ENCODE measurements around the gene MZB1.

MZB1 gene, protein sequence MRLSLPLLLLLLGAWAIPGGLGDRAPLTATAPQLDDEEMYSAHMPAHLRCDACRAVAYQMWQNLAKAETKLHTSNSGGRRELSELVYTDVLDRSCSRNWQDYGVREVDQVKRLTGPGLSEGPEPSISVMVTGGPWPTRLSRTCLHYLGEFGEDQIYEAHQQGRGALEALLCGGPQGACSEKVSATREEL

DNA sequence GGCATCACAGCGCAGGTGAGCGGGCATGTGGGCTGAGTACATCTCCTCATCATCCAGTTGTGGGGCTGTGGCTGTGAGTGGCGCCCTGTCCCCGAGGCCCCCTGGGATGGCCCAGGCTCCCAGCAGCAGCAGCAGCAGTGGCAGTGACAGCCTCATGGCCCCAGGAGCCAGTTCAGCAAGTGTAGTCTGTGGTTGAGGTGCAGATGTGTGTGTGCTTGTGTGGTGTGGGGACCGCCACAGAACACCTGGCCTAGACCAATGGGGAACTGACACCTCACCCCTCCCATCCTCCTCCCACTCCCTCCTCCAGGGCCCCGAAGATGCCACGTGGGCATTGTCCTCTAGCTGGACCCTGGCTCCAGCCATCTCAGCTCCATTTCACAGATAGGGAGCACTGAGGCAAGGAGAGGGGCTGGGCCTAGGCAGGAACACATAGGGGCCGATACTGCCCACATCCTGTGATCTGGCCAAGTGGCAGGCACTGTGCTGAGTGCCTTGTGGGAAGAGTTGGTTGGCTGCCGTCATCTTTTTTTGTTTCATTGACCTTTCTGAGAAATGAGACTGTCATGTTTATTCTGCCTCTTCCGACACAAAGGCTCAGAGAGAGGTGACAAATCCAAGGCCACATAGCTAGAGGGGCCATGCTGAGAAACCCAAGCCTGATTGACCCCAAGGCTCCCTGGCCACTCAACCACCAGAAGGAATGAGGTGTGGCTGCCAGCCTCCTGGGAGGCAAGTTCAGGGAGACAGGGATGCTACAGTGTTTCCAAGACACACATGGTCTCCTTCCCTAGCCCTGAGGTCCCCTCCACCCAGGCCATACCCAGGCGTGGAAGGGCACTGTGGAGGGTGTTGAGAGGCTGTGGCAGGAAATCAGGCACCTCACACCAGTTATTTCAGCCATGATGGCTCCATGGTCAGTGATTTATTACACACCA lies at the start of gene MZB1:
MZB1 (minus strand) TSS at position 213 of the 938 bp plus-strand sequence; CDS start at position 156, 57 bp downstream.
- no peak for DNase-seq

DNA sequence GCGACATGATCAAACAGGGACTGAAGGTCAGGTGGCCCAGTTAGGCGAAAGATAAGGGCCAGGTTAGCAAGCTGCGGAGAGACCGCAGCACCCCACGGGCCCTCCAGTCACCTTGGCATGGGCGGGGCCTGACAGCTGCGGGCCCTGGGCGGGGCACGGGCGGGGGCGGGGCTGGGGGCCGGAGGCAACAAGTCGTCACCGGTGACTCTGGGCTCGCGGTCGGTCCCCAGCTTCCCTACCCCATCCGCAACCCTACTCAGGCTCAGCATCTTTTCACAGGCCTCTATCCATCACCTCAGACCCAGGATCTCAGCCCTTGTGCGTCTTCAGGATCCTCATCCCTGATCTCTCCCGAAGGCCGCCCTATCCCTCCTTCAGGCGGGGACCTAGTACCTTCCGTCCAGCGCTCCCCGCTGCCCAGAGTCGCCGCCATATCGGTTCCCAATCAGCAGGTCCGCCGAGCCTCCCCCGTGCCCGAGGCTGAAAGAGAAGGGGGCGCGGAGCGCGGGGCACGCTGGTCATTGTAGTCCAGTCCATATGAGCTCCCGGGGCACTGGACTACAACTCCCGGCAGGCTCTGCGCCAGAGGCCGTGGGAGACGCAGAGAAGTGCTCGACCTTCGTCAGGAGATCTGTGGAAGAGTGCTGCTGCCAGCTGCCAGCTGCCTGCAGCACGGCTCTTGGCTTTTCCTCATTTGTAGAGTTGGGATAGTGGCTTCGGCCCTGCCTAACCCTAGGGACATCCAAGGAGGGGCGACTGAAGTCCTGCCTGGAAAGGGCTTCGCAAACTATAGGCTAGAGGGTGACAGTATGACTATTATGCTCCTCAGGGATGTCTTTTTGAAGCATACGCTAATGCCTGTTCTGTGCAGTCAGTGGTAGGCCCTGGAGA lies 49.5 kb upstream of the MZB1 start, which contains the start of gene DNAJC18:
DNAJC18 (minus strand) TSS at position 513 of the 891 bp plus-strand sequence; CDS start at position 433, 80 bp downstream.
- DNase-seq: peak; percentile 82

DNA sequence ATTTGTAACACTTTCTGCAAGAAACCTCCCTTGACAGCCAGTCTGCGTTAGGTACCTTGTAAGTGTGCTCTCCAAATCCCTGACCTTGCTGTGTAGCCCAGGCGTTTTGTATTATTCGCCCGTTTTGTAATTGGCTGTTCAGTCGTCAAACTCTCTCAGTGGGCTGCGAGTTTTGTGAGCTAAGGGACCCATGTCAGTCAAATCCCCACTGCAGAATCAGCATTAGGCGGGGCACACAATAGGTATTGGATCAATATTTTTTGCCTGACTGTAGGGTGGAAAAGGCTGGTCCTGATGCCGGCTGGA lies 48.9 kb upstream of the MZB1 start:
- DNase-seq: no peak

DNA sequence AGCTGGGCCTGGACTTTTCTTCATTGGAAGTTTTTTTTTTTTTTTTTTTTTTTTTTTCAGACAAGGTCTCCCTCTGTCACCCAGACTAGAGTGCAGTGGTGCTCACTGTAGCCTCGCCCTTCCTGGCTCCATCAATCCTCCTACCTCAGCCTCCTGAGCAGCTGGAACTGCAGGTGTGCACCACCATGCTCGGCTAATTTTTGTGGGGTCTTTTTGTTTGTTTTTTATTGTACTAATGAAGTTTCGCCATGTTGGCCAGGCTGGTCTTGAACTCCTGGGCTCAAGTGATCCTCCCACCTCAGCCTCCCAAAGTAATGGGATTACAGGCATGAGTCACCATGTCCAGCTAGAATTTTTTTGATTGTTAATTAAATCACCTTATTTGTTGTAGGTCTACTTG lies 46.0 kb upstream of the MZB1 start:
- no peak for DNase-seq

DNA sequence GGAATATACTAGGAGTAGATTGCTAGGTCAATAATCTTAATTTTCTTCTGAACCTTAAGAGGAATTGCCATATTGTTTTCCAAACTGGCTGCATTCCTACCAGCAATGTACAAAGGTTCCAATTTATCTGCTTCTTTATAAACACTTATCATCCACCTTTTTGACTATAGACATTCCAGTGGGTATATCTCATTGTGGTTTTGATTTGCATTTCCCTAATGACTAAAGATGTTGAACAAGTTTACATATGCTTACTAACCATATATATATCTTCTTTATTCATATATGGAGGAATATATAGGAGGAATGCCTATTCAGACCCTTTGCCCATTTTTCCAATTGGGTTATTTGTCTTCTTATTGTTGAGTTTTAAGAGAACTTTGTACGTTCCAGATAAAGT lies 42.0 kb upstream of the MZB1 start:
- no peak for DNase-seq

DNA sequence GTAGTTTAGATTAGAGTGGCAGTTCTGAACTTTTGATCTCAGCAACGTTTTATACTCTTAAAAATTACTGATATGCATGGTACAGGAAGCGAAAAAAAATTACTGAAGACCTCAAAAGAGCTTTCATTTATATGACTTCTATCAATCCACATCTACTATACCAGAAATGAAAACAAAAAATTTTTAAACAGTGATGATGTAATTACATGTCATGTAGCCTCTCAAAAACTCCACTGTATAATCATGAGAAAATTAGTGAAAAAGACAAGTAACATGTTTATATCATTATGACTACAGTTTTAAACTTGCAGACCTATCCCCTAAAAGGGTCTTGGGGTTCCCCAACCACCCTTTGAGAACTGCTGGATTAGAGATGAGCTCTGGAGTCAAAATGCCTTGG lies 40.3 kb upstream of the MZB1 start:
- DNase-seq: no peak

DNA sequence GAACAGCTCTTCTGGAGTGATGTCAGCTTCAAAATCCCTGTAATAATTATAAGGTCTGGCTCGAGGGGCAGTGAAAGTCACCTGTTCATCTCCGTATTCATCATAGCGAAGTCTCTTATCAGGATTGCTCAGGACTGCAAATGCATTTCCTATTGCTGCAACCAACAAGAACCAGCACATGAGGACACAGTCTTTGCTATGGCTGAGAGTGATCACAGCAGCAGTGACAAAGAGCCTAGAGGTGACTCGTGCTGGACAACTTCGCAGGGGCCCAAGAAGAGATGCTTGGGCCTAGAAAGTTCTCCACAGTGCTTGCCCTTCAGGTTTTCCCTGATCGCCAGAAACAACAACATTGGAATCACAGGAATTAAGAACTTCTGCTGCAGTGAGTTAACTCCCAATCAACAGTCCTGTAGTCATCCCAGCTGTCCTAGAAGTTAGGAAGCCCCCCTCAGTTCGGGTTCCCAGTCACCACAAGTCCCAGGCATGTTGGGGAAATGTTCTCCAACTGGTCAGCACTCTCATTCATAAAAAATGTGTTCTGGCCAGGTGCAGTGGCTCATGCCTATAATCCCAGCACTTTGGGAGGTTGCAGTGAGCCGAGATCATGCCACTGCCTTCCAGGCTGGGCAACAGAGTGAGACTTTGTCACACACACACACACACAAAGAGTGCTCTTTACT lies 36.6 kb upstream of the MZB1 start:
- no peak for DNase-seq

DNA sequence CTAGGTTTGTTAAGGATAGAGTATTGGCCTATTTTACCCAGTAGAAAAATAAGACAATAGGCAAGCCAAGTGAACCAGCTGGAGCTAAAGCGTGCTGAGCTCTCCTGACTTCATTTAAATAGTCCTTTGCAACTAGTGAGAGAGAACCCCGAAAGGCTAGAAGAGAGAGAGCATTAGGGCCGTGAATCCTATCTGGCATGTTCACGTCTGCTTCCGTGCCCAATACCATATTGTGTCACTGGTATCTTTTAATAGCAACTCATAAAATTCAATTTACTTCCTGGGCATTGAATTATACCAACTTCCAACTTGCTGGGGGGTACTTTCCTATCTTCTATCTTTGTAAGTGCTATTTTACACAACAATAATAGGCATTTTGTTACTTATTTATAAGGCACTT lies 35.8 kb upstream of the MZB1 start:
- DNase-seq: no peak

DNA sequence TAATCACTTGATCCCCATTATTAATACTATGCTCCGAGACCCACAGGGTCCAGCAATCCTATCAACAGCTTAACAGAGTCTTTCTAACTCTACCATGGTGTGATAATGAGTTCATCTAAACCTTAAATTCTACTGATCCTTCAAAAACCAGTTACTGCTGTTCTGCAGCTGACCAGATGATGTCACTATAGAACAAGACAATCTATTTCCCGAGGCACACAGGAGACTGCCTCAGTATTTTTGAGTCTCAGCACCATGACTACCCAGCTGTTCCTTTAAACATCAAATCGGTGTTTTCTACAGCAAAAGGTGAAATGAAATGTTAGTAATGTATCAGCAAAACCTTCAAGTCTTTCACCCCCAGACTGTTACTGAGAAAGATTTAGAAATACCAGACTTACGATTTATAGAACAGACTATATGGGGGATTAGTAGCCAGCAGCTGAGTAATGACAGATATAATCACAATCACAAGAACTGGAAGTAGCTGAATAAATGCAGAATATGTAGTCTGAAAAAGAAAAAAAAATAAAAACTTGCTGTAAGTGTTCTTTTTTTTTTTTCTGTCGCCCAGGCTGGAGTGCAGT lies 32.7 kb upstream of the MZB1 start:
- DNase-seq: no peak

DNA sequence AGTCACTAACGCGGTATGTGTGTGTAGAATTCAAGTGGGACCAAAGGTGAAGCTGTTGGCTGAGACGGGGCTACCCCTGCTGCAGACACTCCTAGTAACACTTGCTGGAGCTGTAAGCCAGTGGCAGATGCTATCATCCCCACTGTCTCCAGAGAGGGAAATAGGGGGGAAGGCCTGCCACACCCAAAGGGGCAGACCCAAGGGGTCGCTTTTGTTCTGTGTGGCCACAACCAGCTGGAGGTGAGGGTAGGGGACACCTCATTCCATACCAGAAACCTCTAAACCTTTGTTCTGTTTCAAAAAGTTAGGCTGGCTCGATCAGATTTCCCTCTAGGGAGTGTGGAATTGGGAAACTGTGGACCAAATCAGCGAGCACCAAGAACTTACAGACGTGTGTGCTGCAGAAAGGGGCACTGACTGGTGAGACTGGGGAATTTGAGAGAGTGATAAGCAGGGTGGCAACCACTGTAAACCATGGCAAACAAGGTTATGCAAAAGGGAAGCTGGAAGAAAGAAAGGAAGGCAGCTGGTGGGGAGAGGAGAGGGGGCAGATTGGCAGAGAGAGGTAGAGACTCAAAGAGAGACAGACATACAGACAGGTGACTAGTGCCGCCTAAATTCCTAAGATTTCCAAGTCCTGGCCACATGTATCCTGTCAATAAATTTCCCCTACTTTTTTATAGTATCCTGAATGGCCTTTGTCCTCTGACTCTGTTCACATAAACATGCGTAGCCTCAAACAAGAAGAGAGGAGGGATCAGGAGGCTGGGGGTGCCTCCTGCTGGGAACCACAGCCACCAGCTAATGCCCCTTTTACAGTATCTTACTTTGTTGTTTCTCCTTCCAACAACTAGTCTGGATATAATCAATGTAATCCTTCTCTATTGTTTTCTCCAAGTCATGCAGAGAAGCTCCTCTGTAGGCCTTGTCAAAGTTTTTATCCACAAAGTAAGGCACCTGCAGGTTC lies 29.8 kb upstream of the MZB1 start:
- DNase-seq: no peak

DNA sequence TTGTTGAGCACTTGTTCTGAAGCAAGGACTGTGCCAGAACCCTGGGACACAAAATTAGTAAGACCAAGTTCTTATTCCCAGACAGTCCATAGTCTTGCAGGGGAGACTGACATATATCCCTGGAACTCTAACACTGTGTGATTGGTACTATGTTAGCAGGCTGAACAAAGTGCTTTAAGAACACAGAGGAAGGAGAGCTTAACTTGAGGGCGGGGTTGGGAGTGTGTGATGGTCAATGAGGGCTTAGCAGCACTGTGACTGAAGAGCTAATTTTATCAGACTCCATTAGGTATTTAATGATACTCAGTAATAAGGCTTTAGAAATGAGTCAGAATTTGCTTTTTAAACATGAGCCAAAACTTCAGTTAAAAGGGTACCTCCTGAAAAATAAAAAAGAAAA lies 29.1 kb upstream of the MZB1 start:
- no peak for DNase-seq

DNA sequence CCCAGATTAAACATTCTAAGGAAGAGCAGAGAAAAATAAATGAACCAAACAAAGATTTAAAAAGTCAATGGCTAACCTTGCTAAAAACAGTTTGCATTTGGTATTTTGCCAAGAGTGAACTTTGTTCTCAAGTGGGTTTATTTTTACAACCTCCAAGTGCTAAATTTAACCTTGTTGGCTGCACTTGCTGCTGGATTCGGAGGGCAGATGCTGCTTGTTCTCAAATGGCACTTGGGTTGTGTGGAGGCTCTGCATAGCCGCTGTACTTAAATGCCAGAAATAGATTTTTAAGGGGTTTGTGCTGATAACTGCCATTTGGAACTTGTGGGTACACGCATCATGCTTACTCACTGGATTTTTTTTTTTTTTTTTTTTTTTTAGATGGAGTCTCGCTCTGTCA lies 27.5 kb upstream of the MZB1 start:
- no peak for DNase-seq

DNA sequence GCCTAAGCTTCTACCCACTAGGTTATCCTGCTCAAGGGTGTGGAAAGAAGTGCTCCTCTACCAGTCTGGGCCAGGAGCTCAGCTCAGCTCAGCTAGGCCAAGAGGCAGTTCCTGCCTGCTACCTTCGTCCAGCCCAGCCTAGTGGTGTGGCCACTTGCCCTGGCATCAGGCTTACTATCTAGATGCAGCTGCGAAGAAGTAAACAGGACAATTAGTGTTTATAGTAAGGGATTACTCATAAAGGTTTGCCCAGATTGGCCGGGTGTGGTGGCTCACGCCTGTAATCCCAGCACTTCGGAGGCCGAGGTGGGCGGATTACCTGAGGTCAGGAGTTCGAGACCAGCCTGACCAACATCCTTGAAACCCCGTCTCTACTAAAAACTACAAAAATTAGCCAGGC lies 26.9 kb upstream of the MZB1 start:
- DNase-seq: no peak

DNA sequence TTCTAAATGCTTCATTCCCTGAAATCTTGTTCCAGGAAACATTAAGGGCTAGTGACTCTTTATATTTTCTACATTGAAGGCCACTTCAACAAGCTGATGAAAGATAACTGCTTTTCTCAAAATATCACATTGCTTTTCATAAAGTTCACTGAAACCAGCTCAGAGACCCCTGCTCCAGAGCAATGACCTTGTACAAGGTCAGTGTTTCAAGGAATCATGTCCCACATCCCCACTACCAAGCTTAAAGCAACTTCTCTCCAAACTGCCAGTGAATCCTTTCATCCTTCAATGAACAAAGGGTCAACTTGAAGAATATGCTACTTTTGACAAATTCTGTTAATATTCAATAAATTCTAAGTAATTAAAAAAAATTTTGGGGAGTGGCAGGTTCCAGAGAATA lies 26.2 kb upstream of the MZB1 start:
- DNase-seq: no peak

DNA sequence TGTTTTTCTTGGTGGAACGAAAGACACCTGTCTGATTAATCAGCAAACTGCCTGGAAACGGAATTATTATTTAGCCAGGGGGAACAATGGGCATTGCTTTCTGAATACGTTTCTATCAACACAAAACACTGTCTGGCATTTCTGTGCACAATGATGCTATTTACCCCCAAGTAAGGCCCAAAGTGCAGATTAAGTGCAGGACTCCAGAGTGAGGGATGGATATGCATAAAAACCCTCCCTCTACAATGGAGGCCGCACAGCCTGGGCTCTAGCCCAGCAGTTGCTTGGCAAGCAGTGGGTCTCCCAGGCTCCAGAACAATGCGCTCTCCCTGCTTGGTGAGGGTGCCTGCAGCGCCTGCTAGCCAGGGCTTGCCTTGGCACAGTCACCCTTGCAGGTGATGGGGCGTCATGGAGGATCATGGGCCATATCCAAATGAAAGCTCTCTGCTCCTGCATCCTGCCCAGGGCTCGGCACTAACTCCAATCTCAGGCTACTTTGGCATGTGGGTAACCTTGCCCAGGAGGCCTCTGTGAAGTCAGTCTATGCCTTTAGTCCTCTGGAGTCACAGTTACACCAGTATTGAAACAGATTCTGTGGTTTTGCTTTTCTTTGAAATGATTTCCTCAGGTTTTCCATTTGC lies 25.6 kb upstream of the MZB1 start:
- no peak for DNase-seq

DNA sequence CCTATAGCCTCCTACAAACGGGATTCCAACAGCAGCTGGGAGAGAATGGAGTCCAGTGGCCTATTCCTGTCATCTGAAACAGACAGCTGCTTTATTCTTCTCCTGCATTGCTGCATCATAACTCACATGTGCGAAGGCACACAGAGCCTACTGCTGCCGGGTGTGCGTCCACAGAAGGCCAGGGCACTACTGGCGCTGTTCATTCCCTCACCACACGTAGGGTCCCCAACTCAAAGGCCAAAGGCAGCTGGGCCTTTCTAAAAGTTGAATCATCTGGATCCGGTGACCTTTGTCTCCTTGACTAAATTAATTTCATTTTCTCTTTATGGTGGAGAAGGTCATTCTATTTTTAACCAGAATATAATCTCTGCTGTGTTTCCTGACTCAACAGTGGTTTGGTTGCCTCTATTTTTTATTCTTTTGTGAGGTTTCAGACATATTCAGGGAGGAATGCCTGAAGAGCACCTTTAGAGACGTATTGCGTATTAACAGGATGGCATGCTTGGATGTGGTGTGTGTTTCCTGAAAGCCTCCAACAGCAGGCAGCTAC lies 24.9 kb upstream of the MZB1 start:
- DNase-seq: no peak

DNA sequence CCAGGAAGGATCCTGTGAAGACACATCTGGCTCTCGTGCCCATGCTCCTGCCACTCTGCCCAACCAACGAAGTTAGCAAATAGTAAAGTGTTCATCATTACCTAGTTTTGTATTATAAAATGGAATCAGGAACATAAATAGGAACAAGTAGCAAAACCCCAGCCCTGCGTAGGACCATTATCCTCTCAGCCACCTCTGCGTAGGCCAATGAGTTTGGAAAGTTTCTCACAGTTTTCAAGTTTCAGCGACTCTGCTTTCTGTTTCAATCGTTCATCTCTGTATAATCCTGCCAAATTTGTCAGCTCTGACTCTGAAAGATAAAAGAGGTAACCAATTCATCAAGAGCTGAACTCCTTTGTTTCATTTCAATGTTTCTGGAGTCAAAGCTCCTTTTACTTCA lies 24.2 kb upstream of the MZB1 start:
- no peak for DNase-seq

DNA sequence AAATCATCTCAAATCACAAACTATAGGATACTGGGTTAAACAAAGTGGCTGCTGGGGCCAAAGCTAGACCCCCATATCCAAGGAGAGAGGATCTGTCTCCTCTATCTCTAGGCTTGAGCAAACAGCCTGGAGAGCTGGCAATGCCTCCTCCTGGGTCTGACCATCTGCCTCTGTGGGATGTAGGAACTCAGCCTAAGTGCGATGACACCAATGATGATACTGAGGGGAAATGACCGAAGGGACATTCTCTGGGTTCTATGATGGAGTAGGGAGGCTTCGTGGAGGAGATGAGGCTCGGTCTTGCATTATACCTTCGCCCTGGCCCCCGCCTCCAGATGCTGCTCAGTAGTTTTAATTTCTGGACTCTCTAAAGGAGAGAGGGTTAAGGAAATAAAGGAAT lies 23.4 kb upstream of the MZB1 start:
- DNase-seq: no peak

DNA sequence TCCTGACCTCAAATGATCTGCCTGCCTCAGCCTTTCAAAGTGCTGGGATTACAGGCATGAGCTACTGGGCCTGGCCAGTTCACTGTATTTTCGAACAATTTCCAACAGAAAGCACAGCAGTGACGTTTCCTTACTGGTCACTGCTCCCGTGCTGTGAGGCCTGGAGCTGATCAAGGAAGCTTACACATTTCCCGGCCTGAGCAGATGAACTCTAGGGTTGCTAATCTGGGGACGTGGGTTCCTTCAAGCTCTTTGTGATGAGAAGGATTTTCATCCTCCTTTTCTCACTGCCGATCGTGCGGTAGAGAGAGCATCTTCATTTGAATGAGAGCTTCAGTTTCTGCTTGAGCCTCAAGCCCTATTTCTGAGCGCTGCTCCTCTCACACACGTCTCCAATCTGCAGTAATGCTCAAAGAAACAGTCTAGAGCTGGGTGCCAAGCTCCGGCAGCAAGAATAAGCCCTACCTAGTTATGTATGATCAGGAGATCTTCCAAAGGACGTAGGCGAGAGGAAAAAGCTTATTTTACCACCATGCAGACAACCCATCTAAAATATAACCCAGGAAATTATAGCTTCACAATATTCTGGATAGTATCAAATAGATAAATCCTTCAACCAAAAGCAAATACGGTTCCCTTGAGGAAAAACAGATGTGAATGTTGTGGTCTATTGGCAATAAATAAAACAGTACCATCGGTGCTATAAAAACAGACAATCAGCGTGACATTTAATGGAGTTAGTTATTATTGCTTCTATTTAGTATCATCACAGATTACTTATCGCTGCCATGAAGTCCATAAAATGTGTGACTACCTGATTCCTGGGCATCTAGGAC lies 21.5 kb upstream of the MZB1 start:
- no peak for DNase-seq

Data from activated CD4-positive, alpha-beta T cell treated with anti-CD3 and anti-CD28 coated beads for 1 hour (primary cell).